Prostate gland (tissue), 2 donors: ENCODE measurements around the gene COL15A1.

Experiments used
- POLR2A ChIP-seq: fragments of 450-650 bp; IDR thresholded peaks from one replicate; pipeline ENCODE4 v1.6.1; 2016; ENCODE audit warnings: antibody characterized with exemption, mild to moderate bottlenecking
- TF ChIP-seq, protein P1 (sequence below), 4 experiments: fragments of 200-600 bp in 2 of 4; fragments of 450-650 bp in 2 of 4; sonication (generic) in 2 of 4; IDR thresholded peaks; 1 replicate in 3 of 4; 2 replicates in 1 of 4; pipeline ENCODE4 v1.5.1; 2016 to 2019; ENCODE audit warnings: antibody characterized with exemption in 4 of 4, mild to moderate bottlenecking in 2 of 4, moderate library complexity in 2 of 4

DNA sequence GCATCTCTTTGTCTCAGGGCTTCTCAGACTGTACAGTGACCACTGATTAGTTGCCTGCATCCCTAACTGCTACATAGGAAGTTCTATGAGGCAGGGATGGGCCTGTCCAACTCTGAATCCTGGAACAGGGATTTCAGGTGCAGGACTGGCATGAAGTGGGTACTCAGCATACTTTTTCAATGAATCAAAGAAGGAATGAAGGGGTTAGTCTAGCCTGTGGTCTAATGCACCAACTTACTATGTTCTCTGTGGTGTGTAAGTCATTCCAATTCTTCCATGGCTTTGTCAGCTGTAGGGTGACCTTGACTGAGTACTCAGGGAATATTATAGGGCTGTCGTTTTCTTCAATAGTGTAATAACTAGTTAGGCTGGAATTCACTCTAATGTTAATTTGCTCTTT, 8.3 kb downstream of the COL15A1 start:
- TF ChIP-seq, protein P1, sequence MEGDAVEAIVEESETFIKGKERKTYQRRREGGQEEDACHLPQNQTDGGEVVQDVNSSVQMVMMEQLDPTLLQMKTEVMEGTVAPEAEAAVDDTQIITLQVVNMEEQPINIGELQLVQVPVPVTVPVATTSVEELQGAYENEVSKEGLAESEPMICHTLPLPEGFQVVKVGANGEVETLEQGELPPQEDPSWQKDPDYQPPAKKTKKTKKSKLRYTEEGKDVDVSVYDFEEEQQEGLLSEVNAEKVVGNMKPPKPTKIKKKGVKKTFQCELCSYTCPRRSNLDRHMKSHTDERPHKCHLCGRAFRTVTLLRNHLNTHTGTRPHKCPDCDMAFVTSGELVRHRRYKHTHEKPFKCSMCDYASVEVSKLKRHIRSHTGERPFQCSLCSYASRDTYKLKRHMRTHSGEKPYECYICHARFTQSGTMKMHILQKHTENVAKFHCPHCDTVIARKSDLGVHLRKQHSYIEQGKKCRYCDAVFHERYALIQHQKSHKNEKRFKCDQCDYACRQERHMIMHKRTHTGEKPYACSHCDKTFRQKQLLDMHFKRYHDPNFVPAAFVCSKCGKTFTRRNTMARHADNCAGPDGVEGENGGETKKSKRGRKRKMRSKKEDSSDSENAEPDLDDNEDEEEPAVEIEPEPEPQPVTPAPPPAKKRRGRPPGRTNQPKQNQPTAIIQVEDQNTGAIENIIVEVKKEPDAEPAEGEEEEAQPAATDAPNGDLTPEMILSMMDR (IDR thresholded peaks at IDR 0.05): no peak
- TF ChIP-seq POLR2A: no peak
